ENCODE results near the gene CIT.

GRCh38 chr12:119885549-119885948, 8.4 kb upstream of the CIT start:
- TF ChIP-seq CTCF (IDR thresholded peaks at IDR 0.05) = no peak
- TF ChIP-seq POLR2A (IDR thresholded peaks at IDR 0.05) = no peak

Data from adrenal gland (tissue), 5 donors.